ENCODE data around the gene KDM4B.
"Not testable (repeated sequence)": the region's sequence is repeated elsewhere in the genome, so short reads cannot be mapped to it uniquely, and the experiment has no call there.

The KDM4B gene

DNA sequence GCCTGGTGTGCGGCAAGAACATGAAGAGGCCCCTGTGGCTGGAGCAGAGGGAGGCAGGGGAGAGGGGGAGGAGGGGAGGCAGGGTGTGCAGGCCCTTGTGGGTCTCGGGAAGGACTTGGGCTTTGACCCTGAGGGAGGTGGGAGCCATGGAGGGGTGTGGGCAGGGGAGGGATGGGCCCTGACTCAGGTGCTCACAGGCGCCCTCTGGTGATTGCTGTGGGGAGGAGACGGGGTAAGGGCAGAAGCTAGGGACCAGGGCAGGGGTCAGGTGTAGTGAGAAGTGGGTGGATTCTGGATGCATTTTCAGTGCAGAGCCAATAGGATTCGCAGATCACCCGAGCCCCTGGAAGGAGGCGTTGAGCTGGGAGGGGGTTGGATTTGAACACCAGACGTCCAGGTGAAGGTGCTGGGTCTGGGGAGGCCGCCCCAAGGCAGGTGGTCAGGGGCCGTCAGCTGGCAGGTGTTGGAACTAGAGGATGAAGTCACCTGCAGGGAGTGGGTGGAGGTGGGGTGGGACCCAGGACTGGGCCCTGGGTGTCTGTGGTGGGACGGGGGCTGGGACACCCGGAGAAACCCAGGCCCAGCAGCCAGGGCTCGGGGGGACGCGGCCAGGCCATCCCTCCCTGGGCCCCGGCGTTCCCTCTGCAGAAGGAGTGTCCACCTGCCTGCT is 185.4 kb downstream of the KDM4B start:
- TF ChIP-seq CTCF (IDR thresholded peaks at IDR 0.05; ENCODE audit: low read depth, low read length) = peak; percentile 67
- in situ Hi-C loops (cut with HindIII; ENCODE audit: low sequenced_read_pairs) = no loop called here
- no peak for DNase-seq (ENCODE audit: low read depth, low spot score)
- H3K4me3 ChIP-seq (ENCODE audit: low read depth, low read length) = no peak overlapping the region

DNA sequence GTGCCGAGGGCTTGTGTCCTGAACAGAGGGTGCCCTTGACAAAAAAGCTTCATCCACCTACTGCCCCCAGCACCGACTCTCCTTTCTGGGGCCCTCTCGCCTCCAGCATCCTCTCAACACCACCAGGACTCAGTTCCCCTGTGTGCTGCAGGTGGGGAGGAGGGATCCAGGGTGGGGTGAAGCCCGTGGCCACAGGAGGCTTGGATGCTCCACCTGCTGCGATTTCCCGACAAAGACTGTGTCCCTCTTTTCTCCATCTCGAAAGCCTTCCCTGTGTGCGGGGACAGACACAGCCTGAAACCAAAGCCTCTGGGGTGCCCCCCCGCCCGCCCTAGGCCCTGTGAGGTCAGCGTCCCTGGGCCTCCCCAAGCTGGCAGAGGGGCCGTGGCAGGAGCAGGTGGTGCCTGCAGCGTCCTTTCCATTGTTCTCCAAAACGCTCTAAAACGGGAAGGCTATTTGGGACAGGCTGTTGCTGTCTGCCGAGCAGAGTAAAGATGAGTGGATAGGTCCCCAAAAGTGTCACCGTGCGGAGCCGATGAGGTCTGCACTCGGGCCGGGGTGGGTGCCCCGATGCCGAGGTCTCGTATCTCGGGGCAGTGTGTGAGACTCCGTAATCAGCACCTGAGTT is 186.0 kb downstream of the KDM4B start:
- no peak for DNase-seq (ENCODE audit: low read depth, low spot score)
- in situ Hi-C loops (cut with HindIII; ENCODE audit: low sequenced_read_pairs) = no loop called here
- no peak for TF ChIP-seq CTCF (IDR thresholded peaks at IDR 0.05; ENCODE audit: low read depth, low read length)
- H3K4me3 ChIP-seq (ENCODE audit: low read depth, low read length) = no peak overlapping the region

DNA sequence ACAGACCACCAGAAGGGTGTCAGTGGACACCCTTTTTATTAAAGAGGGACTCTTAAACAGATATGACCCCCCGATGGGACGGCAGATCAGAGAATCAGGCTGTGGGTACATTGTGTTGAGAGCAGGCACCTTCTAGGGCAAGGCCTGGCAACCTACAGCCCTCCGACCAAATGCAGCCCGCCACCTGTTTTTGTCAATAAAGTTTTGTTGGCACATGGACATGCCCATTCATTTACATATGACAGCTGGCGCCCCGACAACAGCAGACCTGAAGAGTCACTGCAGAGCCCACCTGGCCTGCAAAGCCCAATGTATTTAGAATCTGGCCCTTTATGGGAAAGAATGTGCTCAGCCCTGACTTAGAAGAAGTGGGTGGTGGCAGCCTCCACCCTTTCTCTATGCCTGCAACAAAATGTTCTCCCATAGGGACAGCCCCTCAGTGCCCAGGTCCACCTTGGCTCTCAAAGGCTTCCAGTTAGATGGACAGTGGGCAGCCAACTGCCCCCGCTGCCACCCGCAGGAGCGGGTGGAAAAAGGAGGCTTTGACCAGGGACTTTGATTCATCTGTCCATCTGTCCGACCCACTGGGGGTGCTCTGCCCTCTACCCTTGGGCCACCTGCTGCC is 186.8 kb downstream of the KDM4B start:
- no peak overlapping the region for H3K4me3 ChIP-seq (ENCODE audit: low read depth, low read length)
- no peak for DNase-seq (ENCODE audit: low read depth, low spot score)
- in situ Hi-C loops (cut with HindIII; ENCODE audit: low sequenced_read_pairs) = no loop called here
- TF ChIP-seq CTCF (IDR thresholded peaks at IDR 0.05; ENCODE audit: low read depth, low read length) = no peak

DNA sequence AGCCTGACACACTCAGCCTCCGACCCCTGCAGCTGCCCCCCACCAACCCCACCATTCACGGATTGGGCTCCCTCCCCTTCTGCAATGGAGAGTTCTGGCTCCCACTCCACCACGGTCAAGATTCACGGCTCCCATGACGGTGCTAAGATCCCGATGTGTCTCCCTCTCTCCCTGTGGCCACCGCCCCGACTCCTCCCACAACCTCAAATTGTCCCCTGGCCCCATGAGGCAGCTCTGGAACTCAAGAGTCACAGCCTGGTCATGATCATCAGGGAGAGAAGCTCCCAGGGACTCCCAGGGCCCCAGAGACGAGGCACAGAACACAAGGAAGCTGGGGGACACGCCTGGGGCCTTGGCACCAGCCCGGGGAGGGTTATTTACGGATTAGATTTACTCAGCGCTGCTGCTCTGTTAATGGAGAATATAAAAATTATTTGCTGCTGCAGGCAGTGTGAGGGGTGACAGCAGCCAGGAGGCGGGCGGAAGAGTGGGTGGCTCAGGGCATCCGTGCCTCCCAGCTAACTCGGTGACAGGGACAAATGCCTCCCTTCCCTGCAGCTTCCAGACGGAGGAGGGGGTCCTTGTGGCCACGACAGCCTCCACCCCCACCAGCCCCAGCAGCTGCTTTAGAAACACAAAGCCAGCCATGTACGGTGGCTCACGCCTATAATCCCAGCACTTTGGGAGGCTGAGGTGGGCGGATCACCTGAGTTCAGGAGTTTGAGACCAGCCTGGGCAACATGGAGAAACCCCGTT is 187.5 kb downstream of the KDM4B start:
- H3K4me3 ChIP-seq (ENCODE audit: low read depth, low read length) = no peak overlapping the region
- in situ Hi-C loops (cut with HindIII; ENCODE audit: low sequenced_read_pairs) = no loop called here
- no peak for TF ChIP-seq CTCF (IDR thresholded peaks at IDR 0.05; ENCODE audit: low read depth, low read length)
- DNase-seq (ENCODE audit: low read depth, low spot score) = no peak

DNA sequence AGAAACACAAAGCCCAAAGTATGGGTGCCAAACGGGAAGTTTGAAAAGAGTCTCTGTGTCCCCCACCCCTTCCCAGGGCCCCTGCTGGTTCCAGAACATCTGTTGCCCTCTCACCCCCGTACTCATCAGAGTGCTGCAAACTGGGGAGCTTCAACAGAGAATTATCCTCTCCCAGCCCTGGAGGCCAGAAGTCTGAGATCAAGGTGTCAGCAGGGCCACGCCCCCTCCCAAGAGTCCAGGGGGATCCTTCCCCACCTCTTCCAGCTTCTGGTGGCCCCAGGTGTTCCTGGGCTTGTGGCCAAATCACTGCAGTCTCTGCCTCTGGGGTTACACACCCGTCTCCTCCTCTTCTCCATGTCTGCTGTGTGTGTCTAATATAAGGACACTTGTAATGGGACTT is 188.3 kb downstream of the KDM4B start:
- DNase-seq (ENCODE audit: low read depth, low spot score) = no peak
- no peak for TF ChIP-seq CTCF (IDR thresholded peaks at IDR 0.05; ENCODE audit: low read depth, low read length)
- H3K4me3 ChIP-seq (ENCODE audit: low read depth, low read length) = no peak overlapping the region
- in situ Hi-C loops (cut with HindIII; ENCODE audit: low sequenced_read_pairs) = no loop called here

GRCh38 chr19:5158549-5159134 is 189.7 kb downstream of the KDM4B start:
- in situ Hi-C loops (cut with HindIII; ENCODE audit: low sequenced_read_pairs); DNase-seq (ENCODE audit: low read depth, low spot score): not testable (repeated sequence)

DNA sequence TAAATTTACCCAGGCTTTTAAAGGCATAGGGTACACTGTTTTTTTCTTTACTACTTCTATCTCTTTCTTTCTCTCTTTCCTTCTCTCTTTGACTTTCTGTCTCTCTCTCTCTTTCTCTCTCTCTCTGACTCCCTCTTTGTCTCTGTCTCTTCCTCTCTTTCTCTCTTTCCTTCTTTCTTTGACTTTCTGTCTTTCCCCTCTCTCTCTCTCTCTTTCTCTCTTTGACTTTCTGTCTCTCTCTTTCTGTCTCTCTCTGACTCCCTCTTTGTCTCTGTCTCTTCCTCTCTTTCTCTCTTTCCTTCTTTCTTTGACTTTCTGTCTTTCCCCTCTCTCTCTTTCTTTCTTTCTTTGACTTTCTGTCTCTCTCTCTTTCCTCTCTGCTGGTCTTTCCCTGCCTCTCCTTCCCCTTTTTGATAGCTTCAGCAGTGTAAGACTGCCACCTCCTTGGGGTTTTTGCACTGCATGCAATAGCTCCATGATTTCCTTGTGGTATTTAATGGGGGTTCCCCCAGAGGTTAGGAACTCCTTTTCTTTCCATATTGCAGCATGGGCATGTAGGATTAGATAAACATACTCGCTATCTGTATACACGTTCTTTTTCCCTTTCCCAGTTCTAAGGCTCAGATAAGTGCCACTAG is 191.4 kb downstream of the KDM4B start:
- in situ Hi-C loops (cut with HindIII; ENCODE audit: low sequenced_read_pairs); H3K4me3 ChIP-seq (ENCODE audit: low read depth, low read length); DNase-seq (ENCODE audit: low read depth, low spot score): not testable (repeated sequence)

More at GRCh38 chr19:5158549-5159134, 189.7 kb downstream of the KDM4B start:
- H3K4me3 ChIP-seq (ENCODE audit: low read depth, low read length) = not testable (repeated sequence)

- DNase-seq (ENCODE audit: low read depth, low spot score); H3K4me3 ChIP-seq (ENCODE audit: low read depth, low read length); in situ Hi-C loops (cut with HindIII; ENCODE audit: low sequenced_read_pairs): not testable (repeated sequence)
These were observed 196.2 kb downstream of the KDM4B start for GRCh38 chr19:5164845-5165696.
